HG02642 (cell line): ENCODE data around the gene AGPAT4.
"Not testable (repeated sequence)": the region's sequence is repeated elsewhere in the genome, so short reads cannot be mapped to it uniquely, and the experiment has no call there.

Experiments used
- ATAC-seq: cut with Tn5 transposase; IDR thresholded peaks from one replicate; pipeline ENCODE4 v1.9.1; 2021; ENCODE audit warnings: mild to moderate bottlenecking; ENCODE audit not compliant: unreplicated experiment, poor library complexity

AGPAT4 gene

GRCh38 chr6:161172769-161173168 lies 101.1 kb downstream of the AGPAT4 start:
- not testable (repeated sequence) for ATAC-seq

GRCh38 chr6:161171207-161171606 lies 102.7 kb downstream of the AGPAT4 start:
- no peak for ATAC-seq

- ATAC-seq: no peak
Observed at GRCh38 chr6:161169696-161170095, 104.2 kb downstream of the AGPAT4 start.

GRCh38 chr6:161169035-161169434 lies 104.8 kb downstream of the AGPAT4 start:
- ATAC-seq: no peak

GRCh38 chr6:161168281-161168891 lies 105.5 kb downstream of the AGPAT4 start:
- ATAC-seq: no peak

- no peak for ATAC-seq
Observed at GRCh38 chr6:161166677-161167076, 107.2 kb downstream of the AGPAT4 start.

- ATAC-seq: no peak
Observed at GRCh38 chr6:161166176-161166575, 107.7 kb downstream of the AGPAT4 start.

- ATAC-seq: no peak
Observed at GRCh38 chr6:161164182-161164625, 109.7 kb downstream of the AGPAT4 start.

GRCh38 chr6:161163466-161164181 lies 110.2 kb downstream of the AGPAT4 start:
- ATAC-seq: no peak

- no peak for ATAC-seq
Observed at GRCh38 chr6:161162722-161163121, 111.1 kb downstream of the AGPAT4 start.

GRCh38 chr6:161161889-161162624 lies 111.8 kb downstream of the AGPAT4 start:
- no peak for ATAC-seq

GRCh38 chr6:161161121-161161520 lies 112.7 kb downstream of the AGPAT4 start:
- ATAC-seq: no peak

- ATAC-seq: no peak
Observed at GRCh38 chr6:161154796-161155335, 119.0 kb downstream of the AGPAT4 start.

- no peak for ATAC-seq
Observed at GRCh38 chr6:161153725-161154124, 120.1 kb downstream of the AGPAT4 start.

GRCh38 chr6:161152907-161153662 lies 120.8 kb downstream of the AGPAT4 start:
- ATAC-seq: no peak

GRCh38 chr6:161152527-161152862 lies 121.4 kb downstream of the AGPAT4 start:
- no peak for ATAC-seq

- ATAC-seq: no peak
Observed at GRCh38 chr6:161151660-161152526, 122.0 kb downstream of the AGPAT4 start.

- no peak for ATAC-seq
Observed at GRCh38 chr6:161151059-161151645, 122.7 kb downstream of the AGPAT4 start.

- ATAC-seq: no peak
Observed at GRCh38 chr6:161150566-161150965, 123.3 kb downstream of the AGPAT4 start.
